OCI-LY3 (cell line): ENCODE measurements around the gene LRP1B.

Experiments used
- EZH2phosphoT487 ChIP-seq: fragments of 200-600 bp; shearing (Covaris generic); IDR thresholded peaks from 2 replicates; pipeline ENCODE4 v1.6.1; 2018; ENCODE audit warnings: antibody characterized with exemption, mixed run types, low read depth
- TF ChIP-seq, protein P1 (sequence below): fragments of 200-600, 300-600 bp; sonication (generic); IDR thresholded peaks from 2 replicates; pipeline ENCODE4 v1.5.1; 2014; ENCODE audit warnings: antibody characterized with exemption, low read length, low read depth

DNA sequence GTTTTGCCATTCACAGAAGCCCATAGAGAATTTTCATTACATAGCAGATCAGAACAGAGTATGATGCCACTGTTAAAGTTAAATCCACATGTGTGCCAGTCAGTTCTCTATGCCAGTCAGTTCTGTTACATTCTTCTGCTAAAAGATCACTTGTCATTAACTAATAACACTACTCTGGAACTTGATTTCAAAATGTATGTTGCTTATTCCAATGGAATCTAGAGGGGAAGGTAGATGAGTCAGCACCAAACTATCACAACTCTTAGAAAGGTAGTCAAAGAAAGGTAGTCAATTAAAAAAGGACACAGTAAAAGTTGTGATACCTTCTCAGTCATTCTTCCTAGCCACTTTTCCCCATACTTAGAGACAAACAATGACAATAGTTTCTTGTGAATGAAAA is 1214.4 kb downstream of the LRP1B start:
- TF ChIP-seq, protein P1, sequence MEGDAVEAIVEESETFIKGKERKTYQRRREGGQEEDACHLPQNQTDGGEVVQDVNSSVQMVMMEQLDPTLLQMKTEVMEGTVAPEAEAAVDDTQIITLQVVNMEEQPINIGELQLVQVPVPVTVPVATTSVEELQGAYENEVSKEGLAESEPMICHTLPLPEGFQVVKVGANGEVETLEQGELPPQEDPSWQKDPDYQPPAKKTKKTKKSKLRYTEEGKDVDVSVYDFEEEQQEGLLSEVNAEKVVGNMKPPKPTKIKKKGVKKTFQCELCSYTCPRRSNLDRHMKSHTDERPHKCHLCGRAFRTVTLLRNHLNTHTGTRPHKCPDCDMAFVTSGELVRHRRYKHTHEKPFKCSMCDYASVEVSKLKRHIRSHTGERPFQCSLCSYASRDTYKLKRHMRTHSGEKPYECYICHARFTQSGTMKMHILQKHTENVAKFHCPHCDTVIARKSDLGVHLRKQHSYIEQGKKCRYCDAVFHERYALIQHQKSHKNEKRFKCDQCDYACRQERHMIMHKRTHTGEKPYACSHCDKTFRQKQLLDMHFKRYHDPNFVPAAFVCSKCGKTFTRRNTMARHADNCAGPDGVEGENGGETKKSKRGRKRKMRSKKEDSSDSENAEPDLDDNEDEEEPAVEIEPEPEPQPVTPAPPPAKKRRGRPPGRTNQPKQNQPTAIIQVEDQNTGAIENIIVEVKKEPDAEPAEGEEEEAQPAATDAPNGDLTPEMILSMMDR: no peak
- TF ChIP-seq EZH2phosphoT487: no peak
